GM04504 (cell line): ENCODE results near the gene HHLA2.
A peak's percentile ranks its signal among the peaks of the same experiment; 100 is the strongest.

Experiments
- DNase-seq: peaks from one replicate; pipeline ENCODE4 v3.0.0-alpha.2; 2012; ENCODE audit warnings: low read depth

The HHLA2 gene

DNA sequence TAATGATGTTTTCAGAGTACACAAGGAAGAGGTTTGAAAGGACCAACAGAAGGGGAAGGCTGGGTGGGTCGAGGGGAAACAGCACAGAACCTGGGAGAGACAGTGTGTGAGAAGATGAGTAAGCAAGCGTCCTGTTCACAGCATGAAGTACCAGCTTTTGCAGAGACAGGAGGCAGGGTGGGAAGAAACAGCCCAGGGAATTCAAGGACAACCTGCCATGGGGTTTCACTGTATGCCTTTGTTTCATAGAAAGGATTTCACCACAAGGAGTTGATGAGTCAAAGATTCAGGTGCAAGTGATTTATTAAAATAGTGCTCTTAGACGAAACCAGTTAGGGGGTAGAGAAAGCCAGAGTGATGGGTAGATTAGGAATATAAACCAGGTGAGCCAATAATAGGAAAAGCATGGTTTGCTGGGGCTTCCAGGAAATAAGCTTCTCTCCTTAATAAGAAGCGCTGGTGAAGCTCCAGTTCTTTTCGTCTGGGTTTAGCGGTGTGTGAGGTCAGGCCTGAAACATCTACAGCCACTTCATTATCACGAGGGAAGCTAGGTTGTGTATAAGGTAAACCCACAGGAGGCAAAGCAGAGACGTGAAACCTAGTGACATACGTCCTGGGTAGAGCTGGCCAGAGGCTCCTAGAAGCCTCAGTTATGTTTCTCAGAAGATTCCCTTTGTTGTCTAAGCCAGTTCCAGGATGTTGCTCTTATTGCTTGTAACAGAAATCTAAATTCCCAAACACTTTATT is 3.9 kb downstream of the HHLA2 start:
- no peak for DNase-seq

DNA sequence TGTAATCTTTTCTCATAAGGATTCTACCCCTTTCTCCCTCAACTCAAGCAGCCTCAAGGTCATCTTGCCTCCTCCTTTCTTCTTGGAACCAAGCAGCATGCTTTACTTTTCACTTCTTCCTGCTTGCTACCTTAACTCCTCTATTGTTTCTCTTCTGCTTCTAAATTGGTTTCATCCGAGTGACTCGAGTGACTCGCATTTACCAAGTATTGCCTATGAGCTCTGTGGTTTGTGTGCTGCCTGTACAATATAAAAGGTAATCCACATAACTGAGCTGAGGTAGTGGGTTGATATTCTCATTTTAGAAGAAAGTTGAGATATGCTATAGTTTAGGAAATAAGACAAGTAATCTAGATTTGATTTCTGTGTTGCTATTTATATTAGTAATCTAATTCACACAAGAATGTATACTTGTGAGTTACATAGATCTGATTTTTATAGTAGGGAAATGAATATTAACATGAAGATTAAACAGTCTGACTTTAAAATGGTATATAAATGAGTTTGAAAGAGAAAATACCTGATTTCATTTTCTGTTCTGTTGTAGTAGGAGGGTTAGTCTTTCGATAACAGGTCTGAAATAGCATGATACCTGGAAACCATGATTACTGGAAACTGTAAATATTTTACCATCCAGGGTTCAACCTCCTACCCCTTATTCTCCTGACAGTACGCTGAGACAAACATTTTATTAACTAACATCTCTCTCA is 5.5 kb downstream of the HHLA2 start:
- no peak for DNase-seq

- no peak for DNase-seq
Measured at GRCh38 chr3:108302570-108302969, 6.2 kb downstream of the HHLA2 start.

DNA sequence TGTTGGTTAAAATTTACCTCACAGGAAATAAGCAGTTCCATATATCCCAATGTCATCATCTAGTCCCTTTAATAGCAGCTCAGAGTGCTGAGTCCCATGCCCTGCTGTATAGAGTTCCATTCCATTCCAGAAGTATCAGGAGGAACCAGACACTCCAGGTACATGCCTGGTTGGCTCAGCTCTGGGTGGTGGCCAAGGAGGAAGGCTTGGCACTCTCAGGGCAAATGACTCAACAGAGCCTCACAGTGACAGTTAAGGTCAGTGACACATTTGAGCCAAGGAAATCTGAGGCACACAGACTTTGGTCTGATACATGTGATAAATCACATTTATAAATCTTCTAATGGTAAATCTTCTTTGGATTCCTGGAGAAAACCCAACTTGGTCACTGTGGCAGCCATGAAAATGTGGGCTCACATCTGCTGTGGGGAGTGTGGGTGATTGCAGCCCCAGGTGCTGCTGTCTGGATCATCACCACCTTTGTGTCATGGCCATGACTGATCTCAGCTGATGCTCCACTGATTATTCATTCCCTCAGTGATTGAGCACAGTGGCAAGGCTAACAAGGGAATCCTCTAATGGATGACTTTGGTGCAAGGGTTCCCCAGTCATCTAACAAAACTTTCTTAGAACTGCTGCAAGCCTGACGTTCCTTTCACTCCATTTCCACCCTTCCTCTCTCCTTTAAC is 9.3 kb downstream of the HHLA2 start:
- no peak for DNase-seq

- no peak for DNase-seq
Measured at GRCh38 chr3:108311797-108312196, 15.4 kb downstream of the HHLA2 start.

- DNase-seq = no peak
Measured at GRCh38 chr3:108312656-108313055, 16.3 kb downstream of the HHLA2 start.

GRCh38 chr3:108315767-108316301 is 19.5 kb downstream of the HHLA2 start:
- no peak for DNase-seq

DNA sequence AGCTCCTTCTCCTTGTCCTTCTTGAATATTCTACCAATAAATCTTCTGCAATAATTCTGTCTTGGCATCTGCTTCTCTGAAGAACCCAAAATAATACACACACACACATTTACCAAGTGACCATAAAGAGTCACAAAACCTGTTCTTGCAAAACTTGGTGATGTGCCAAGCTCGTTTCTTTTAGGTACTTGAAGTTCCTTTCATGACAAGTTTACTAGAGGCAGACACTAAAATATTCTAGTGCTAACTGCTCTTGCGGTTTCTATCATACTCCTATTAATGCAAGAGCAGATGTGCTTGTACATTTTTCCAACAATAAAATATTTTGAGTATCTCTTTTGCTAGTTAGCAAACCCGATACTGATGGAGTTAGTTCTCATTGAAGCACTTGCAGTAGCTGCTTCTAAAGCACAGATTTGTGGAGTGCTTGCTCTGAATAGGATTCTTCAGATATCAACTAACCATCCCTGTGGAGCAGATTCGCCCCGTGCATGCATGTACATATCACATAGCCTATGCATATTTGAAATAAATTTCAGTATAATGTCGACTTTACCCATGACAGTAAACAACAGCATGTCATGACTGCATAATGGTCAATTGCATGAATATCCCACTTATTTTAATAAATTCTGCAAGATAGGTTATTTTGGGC is 23.2 kb downstream of the HHLA2 start:
- DNase-seq = peak; percentile 21

GRCh38 chr3:108320746-108321350 is 24.5 kb downstream of the HHLA2 start:
- DNase-seq = no peak

DNA sequence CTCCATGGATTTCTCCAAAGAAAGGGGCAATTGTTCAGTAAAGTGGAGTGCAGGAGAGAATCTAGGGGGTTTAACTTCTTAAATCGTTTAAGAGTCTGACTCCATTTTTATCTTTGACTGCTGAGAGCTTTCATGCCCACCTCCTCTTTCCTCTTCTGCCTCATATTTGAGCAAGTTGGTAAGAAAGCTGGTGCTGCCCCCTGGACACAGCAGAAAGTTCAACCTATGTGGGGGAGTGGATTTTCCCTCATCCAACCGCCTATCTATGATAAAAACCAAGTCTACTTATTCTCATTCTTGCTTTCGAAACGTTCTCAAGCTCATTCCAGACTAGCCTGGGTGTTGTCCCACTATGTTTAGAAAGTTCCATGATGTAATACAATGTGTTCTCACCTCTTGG is 26.0 kb downstream of the HHLA2 start:
- no peak for DNase-seq

GRCh38 chr3:108324177-108324576 is 27.8 kb downstream of the HHLA2 start:
- no peak for DNase-seq

DNA sequence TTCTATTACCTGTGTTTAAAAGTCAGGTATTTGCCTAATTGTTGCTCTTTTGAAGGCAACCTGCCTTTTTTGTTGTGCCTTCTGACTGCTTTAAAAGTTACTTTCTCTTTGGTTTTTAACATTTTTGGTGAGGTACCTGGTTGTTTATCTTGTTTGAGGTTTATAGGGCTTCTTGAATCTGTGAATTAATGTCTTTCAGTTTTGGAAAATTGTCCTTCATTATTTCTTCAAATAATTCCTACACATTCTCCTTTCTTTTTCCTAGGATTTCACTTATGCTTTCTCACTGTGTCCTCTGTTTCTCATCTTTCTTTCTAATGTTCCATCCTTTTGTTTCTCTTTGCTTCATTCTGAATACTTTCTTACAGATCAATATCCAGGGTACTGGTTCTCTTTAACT is 30.8 kb downstream of the HHLA2 start:
- DNase-seq = no peak

- DNase-seq = no peak
Measured at GRCh38 chr3:108328821-108329486, 32.6 kb downstream of the HHLA2 start.

DNA sequence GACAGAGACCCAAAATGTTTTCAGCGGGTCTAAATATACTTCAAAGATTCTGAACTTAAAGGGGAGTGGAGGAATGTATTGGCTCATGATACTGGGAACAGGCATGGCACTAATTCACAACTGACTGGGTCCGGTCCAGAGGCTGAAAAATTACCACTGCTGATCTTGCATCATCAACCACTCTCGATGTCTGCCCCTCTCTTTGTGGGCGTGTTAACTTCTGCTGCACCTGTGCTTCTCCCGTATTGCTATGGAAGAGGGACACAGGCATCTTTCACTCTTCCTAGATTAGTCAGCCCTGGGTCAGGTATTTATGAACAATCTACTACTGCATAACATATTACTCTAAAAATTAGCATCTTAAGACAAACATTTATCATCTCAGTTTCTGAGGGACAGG is 33.2 kb downstream of the HHLA2 start:
- no peak for DNase-seq

DNA sequence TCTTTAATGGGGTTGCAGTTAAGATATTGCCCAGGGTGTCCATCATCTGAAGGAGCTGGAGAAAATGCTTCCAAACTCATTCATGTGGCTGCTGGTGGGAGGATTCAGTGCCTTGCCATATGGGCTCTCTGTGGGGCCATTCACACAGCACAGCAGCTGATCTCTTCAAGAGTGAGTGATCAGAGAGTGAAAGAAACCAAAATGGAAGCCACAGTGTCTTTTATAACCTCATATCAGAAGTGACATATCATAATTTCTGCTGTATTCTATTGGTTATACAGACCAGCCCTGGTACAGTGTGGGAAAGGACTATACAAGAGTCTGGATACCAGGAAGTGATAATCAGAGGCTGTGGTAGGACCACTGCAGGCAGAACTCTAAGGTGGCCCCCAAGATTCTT is 33.6 kb downstream of the HHLA2 start:
- DNase-seq = no peak

DNA sequence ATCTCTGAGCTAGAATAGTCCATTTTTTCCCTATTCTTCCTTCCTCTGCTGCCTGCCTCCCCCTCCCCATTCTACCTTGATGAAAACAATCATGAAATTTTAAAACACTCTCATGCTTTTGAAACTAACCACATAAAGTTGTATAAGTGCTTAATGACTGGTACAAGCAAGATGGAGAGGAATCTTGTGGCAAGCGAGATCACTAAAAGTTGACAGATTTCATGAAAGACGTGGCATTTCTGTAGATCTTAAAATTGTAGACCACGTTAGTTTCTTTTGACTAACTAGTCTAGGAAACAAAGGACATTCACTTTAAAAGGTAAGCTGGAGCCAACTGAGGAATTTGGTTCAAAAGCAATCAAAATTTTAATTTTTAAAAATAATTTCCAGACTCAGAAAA is 35.4 kb downstream of the HHLA2 start:
- no peak for DNase-seq

DNA sequence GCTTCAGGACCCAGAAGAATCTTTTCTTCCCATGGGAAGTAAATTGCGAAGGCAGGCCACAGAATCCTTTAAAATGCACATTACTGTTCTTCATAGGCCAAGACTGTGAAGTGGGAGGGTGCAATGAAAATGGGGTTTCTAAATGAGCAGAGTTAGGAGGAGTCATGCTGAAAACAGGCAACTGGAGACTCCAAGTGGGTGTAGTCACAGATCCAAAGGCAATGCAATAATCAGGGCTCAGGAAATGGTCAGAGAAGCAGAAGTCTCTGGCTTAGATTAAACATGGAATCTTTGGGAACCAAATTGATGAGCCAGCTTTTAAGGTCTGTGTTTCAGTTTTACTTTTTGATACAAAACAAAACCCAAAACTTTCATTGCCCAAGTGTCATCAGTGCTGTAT is 37.6 kb downstream of the HHLA2 start:
- DNase-seq = no peak

GRCh38 chr3:108334701-108335100 is 38.4 kb downstream of the HHLA2 start:
- no peak for DNase-seq

DNA sequence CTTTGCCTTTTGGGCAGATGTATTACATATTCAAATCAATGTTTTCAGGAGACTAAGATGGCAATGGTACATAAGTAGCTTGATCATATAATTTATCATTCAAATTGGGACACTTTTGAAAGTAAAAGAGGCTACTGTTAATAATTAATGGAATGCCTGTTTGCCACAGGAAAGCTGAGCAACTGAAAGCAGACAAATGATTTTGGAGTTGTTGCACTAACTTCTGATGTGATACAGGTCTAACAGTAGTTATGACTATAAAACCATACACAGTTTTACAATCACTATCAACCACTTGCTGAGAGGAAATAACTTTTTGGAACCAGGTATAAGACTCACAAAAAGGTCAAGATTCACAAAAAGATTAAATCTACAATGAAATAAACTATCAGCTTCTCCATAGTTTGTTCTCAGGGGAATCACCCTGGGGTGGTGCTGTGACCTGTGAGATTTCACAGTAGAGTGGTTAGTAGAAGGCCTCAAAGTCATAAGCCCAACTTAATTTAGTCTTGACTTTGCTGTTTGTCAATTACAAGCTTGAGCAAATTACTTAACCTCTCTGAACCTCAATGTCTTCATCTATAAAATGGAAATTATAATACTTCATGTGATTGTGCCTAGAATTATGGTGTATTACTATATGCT is 42.7 kb downstream of the HHLA2 start:
- no peak for DNase-seq

GRCh38 chr3:108341911-108342310 is 45.6 kb downstream of the HHLA2 start:
- DNase-seq = no peak
